ENCODE measurements around the gene OTP. TPM values are rescaled to one million over a fixed set of nuclear protein-coding genes. Genes with fewer than 3 reads are reported as not detected.

OTP gene
- polyA plus RNA-seq, 1 experiment = not detected

GRCh38 chr5:77632526-77633206 lies 5.8 kb downstream of the OTP start:
- DNase-seq (ENCODE audit: low read depth, low spot score) = no peak
- H3K4me3 ChIP-seq (ENCODE audit: low read depth, low read length) = no peak overlapping the region
- peaks cover 86% of the 10 kb centered on the region for H3K27me3 ChIP-seq (ENCODE audit: control insufficient read depth, insufficient read depth, low read length)
- H3K27ac ChIP-seq (ENCODE audit: low read depth, low read length) = no peak overlapping the region
- POLR2A ChIA-PET = no interaction called here
- TF ChIP-seq, protein P1, sequence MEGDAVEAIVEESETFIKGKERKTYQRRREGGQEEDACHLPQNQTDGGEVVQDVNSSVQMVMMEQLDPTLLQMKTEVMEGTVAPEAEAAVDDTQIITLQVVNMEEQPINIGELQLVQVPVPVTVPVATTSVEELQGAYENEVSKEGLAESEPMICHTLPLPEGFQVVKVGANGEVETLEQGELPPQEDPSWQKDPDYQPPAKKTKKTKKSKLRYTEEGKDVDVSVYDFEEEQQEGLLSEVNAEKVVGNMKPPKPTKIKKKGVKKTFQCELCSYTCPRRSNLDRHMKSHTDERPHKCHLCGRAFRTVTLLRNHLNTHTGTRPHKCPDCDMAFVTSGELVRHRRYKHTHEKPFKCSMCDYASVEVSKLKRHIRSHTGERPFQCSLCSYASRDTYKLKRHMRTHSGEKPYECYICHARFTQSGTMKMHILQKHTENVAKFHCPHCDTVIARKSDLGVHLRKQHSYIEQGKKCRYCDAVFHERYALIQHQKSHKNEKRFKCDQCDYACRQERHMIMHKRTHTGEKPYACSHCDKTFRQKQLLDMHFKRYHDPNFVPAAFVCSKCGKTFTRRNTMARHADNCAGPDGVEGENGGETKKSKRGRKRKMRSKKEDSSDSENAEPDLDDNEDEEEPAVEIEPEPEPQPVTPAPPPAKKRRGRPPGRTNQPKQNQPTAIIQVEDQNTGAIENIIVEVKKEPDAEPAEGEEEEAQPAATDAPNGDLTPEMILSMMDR (IDR thresholded peaks at IDR 0.05; ENCODE audit: low read depth, low read length) = no peak
- peaks cover 21% of the 10 kb centered on the region for H3K9me3 ChIP-seq (ENCODE audit: control insufficient read depth, insufficient read depth, low read length)
- CTCF ChIA-PET = no interaction called here

DNA sequence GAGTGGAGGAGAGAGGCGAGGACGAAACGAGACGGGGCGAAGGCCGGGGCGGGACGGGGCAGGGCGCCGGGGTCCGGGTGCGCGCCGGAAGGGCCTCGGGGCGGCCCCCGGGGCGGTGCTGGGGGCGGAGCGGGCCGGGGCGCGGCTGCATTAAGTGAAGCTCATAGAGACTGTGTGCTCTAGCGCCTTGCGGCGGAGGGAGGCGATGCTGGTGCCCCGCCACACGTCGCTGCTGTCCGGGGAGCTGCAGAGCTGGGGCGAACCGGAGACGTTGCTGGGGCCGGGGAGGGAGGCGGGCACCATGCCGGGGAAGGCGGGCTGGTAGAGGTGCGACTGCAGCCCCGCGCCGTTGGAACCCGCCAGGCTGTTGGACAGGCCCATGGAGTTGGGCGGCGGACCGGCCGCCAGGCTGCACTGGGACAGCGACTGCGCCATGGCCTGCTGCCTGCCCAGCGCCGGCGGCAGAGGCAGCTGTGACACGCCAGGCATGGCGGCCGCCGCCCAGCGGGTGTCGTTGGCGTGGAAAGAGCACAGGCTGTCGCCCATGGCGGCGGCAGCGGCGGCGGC lies 8.3 kb downstream of the OTP start:
- Histone ChIP-seq H3K4me3 (ENCODE audit: low read depth, low read length) (peak overlapping the region; percentile 11; the same call in 1 of the 2 replicates), H3K27me3 (ENCODE audit: control insufficient read depth, insufficient read depth, low read length) (peaks cover 80% of the 10 kb centered on the region), H3K9me3 (ENCODE audit: control insufficient read depth, insufficient read depth, low read length) (peaks cover 10% of the 10 kb centered on the region; the same call in 1 of the 2 replicates), H3K27ac (ENCODE audit: low read depth, low read length) (no peak overlapping the region)
- POLR2A ChIA-PET = no interaction called here
- TF ChIP-seq, protein P1 (IDR thresholded peaks at IDR 0.05; ENCODE audit: low read depth, low read length) = no peak
- CTCF ChIA-PET = interaction anchor here (0.6 kb wide), 1 partner anchor 307 kb away, joined by 3 read pairs; no protein-coding TSS in a partner anchor
- DNase-seq (ENCODE audit: low read depth, low spot score) = no peak

GRCh38 chr5:77629509-77630113 lies 8.9 kb downstream of the OTP start:
- TF ChIP-seq, protein P1 (IDR thresholded peaks at IDR 0.05; ENCODE audit: low read depth, low read length) = no peak
- Histone ChIP-seq H3K27ac (ENCODE audit: low read depth, low read length) (no peak overlapping the region), H3K9me3 (ENCODE audit: control insufficient read depth, insufficient read depth, low read length) (peaks cover 10% of the 10 kb centered on the region; the same call in 1 of the 2 replicates), H3K27me3 (ENCODE audit: control insufficient read depth, insufficient read depth, low read length) (peaks cover 80% of the 10 kb centered on the region), H3K4me3 (ENCODE audit: low read depth, low read length) (no peak overlapping the region)
- ChIA-PET CTCF (no interaction called here), POLR2A (no interaction called here)
- no peak for DNase-seq (ENCODE audit: low read depth, low spot score)

- TF ChIP-seq, protein P1 (IDR thresholded peaks at IDR 0.05; ENCODE audit: low read depth, low read length) = no peak
- CTCF ChIA-PET = interaction anchor here (0.6 kb wide), 1 partner anchor 22 kb away, joined by 3 read pairs; no protein-coding TSS in a partner anchor
- H3K27ac ChIP-seq (ENCODE audit: low read depth, low read length) = no peak overlapping the region
- peaks cover 10% of the 10 kb centered on the region; the same call in 1 of the 2 replicates for H3K9me3 ChIP-seq (ENCODE audit: control insufficient read depth, insufficient read depth, low read length)
- H3K4me3 ChIP-seq (ENCODE audit: low read depth, low read length) = no peak overlapping the region
- H3K27me3 ChIP-seq (ENCODE audit: control insufficient read depth, insufficient read depth, low read length) = peaks cover 80% of the 10 kb centered on the region
- POLR2A ChIA-PET = interaction anchor here (0.7 kb wide), 1 partner anchor 263 kb away, joined by 3 read pairs; no protein-coding TSS in a partner anchor
- no peak for DNase-seq (ENCODE audit: low read depth, low spot score)
Measured at GRCh38 chr5:77628840-77629508, 9.5 kb downstream of the OTP start.
